DND-41 (cell line): ENCODE measurements around the gene CCDC192.

ENCODE experiments used
- ATAC-seq: fragments of 200-7000 bp; cut with Tn5 transposase; 3 replicates; pipeline ENCODE4 v1.9.1; 2021; ENCODE audit warnings: low read depth; ENCODE audit not compliant: insufficient read depth
- DNase-seq: peaks from one replicate; pipeline ENCODE4 v3.0.0-alpha.2; 2020
- H2AFZ ChIP-seq: 2 replicates; pipeline ENCODE4 v1.6.0; 2012; ENCODE audit warnings: low read depth, low read length
- H3K27ac ChIP-seq: 2 replicates; pipeline ENCODE4 v1.5.1; 2012; ENCODE audit warnings: low read length, inconsistent platforms
- H3K27me3 ChIP-seq: fragments of 200-600 bp; sonication (generic); 2 replicates; pipeline ENCODE4 v1.6.0; 2012; ENCODE audit warnings: low read length, mild to moderate bottlenecking, inconsistent platforms; ENCODE audit not compliant: insufficient read depth, poor library complexity
- H3K36me3 ChIP-seq: 2 replicates; pipeline ENCODE4 v1.5.1; 2012; ENCODE audit warnings: low read length, inconsistent platforms; ENCODE audit not compliant: insufficient read depth
- H3K4me1 ChIP-seq: 2 replicates; pipeline ENCODE4 v1.5.1; 2012; ENCODE audit warnings: mild to moderate bottlenecking, low read length; ENCODE audit not compliant: insufficient read depth
- H3K4me2 ChIP-seq: 2 replicates; pipeline ENCODE4 v1.6.0; 2012; ENCODE audit warnings: mild to moderate bottlenecking, moderate library complexity, low read length, inconsistent platforms; ENCODE audit not compliant: insufficient read depth
- H3K4me3 ChIP-seq, 2 experiments: fragments of 200-600 bp in 1 of 2; shearing (Covaris generic) in 1 of 2; 2 replicates each; pipeline ENCODE4 v1.5.1; 2012 to 2016; ENCODE audit warnings: inconsistent platforms in 2 of 2, low read length in 2 of 2, mild to moderate bottlenecking in 2 of 2, low read depth in 1 of 2, moderate library complexity in 1 of 2
- H3K79me2 ChIP-seq: 2 replicates; pipeline ENCODE4 v1.6.0; 2012; ENCODE audit warnings: low read length, inconsistent platforms; ENCODE audit not compliant: insufficient read depth
- H3K9ac ChIP-seq: 2 replicates; pipeline ENCODE4 v1.6.0; 2012; ENCODE audit warnings: low read depth, mild to moderate bottlenecking, inconsistent platforms, low read length, moderate library complexity
- H3K9me3 ChIP-seq: 2 replicates; pipeline ENCODE4 v1.5.1; 2012; ENCODE audit warnings: low read length, moderate library complexity, mild to moderate bottlenecking, inconsistent platforms; ENCODE audit not compliant: insufficient read depth, severe bottlenecking
- H4K20me1 ChIP-seq: 2 replicates; pipeline ENCODE4 v1.6.0; 2012; ENCODE audit warnings: low read length; ENCODE audit not compliant: insufficient read depth
- EZH2 ChIP-seq: IDR thresholded peaks from 3 replicates; pipeline ENCODE4 v1.6.1; 2012; ENCODE audit warnings: borderline replicate concordance, low read depth, mild to moderate bottlenecking, moderate library complexity, low read length, inconsistent platforms; ENCODE audit not compliant: severe bottlenecking
- TF ChIP-seq, protein P1 (sequence below): IDR thresholded peaks from 2 replicates; pipeline ENCODE4 v1.5.1; 2012; ENCODE audit warnings: borderline replicate concordance, low read length, moderate library complexity, mild to moderate bottlenecking; ENCODE audit not compliant: poor library complexity, severe bottlenecking; ENCODE audit errors: extremely low read depth

Gene CCDC192

DNA sequence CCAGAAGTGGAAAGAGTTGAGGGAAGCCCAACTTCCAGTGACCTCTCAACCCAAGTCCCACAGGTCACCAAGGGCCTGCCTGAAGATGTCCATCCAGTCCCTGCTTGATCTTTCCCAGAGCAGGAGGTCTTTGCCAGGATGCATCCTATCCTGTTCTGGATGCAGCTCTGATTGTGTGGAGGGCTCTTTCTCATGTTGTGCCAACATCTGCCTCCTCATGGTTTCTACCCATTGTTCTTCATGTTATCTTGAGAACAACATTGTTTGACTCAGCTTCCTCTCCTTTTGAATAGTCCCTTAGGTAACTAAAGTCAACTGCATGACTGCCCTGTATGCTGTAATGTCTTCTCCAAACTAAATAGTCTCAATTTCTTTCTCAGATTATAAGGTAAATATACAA is 169.3 kb downstream of the CCDC192 start:
- Histone ChIP-seq H3K9me3 (no peaks in the 10 kb centered on the region), H3K9ac (no peak overlapping the region), H3K4me1 (no peaks in the 10 kb centered on the region), H4K20me1 (no peaks in the 10 kb centered on the region), H2AFZ (no peak overlapping the region), H3K4me3 (no peak overlapping the region), H3K27me3 (peaks cover under 1% of the 10 kb centered on the region), H3K79me2 (no peaks in the 10 kb centered on the region), H3K36me3 (no peaks in the 10 kb centered on the region), H3K4me2 (no peak overlapping the region), H3K27ac (no peak overlapping the region)
- no peak for TF ChIP-seq EZH2
- TF ChIP-seq, protein P1, sequence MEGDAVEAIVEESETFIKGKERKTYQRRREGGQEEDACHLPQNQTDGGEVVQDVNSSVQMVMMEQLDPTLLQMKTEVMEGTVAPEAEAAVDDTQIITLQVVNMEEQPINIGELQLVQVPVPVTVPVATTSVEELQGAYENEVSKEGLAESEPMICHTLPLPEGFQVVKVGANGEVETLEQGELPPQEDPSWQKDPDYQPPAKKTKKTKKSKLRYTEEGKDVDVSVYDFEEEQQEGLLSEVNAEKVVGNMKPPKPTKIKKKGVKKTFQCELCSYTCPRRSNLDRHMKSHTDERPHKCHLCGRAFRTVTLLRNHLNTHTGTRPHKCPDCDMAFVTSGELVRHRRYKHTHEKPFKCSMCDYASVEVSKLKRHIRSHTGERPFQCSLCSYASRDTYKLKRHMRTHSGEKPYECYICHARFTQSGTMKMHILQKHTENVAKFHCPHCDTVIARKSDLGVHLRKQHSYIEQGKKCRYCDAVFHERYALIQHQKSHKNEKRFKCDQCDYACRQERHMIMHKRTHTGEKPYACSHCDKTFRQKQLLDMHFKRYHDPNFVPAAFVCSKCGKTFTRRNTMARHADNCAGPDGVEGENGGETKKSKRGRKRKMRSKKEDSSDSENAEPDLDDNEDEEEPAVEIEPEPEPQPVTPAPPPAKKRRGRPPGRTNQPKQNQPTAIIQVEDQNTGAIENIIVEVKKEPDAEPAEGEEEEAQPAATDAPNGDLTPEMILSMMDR: no peak
- DNase-seq (no peak), ATAC-seq (no peak)

- H3K4me3 ChIP-seq: no peak overlapping the region
- H3K79me2 ChIP-seq: no peaks in the 10 kb centered on the region
- no peak overlapping the region for H2AFZ ChIP-seq
- peak; percentile 16 for DNase-seq
- no peaks in the 10 kb centered on the region for H4K20me1 ChIP-seq
- no peaks in the 10 kb centered on the region for H3K27me3 ChIP-seq
- H3K27ac ChIP-seq: no peak overlapping the region
- no peak overlapping the region for H3K4me2 ChIP-seq
- TF ChIP-seq EZH2: no peak
- TF ChIP-seq, protein P1: peak; percentile 43
- no peaks in the 10 kb centered on the region for H3K4me1 ChIP-seq
- H3K9me3 ChIP-seq: no peaks in the 10 kb centered on the region
- H3K9ac ChIP-seq: no peak overlapping the region
- peak; percentile 63; the same call in 2 of the 3 replicates for ATAC-seq
- H3K36me3 ChIP-seq: no peaks in the 10 kb centered on the region
Observed at GRCh38 chr5:127875235-127876021, 172.2 kb downstream of the CCDC192 start.

DNA sequence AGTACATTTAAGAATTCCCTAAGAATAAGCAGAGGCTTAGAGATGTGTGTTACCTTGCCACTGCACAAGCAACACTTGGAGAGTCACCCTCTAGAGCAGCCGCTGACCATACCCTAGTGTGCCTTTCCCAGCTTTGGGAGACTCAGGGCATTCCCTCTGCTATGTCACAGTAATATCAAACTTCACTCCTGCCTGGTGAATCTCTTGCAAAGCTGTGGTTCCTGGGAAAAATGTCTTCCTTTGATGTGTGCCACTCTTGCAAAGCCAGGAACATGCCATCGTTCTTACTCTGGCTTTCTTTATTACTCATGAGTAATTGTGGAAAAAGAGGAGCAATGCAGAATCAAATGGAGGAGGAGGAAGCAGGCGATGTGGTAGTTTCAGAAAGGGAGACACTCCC is 173.2 kb downstream of the CCDC192 start:
- no peak overlapping the region for H2AFZ ChIP-seq
- DNase-seq: no peak
- H3K4me3 ChIP-seq: no peak overlapping the region

More for the DNA sequence above, 173.2 kb downstream of the CCDC192 start:
- no peaks in the 10 kb centered on the region for H3K36me3 ChIP-seq
- no peak overlapping the region for H3K27ac ChIP-seq
- no peak for TF ChIP-seq EZH2
- TF ChIP-seq, protein P1: no peak
- no peak overlapping the region for H3K9ac ChIP-seq
- H3K79me2 ChIP-seq: no peaks in the 10 kb centered on the region
- H3K4me1 ChIP-seq: no peaks in the 10 kb centered on the region
- no peaks in the 10 kb centered on the region for H4K20me1 ChIP-seq
- H3K27me3 ChIP-seq: no peaks in the 10 kb centered on the region
- no peak overlapping the region for H3K4me2 ChIP-seq
- ATAC-seq: no peak
- H3K9me3 ChIP-seq: no peaks in the 10 kb centered on the region
